Measurements from ENCODE around the gene PFKL. TPM values are rescaled to one million over a fixed set of nuclear protein-coding genes. Genes with fewer than 3 reads are reported as not detected.

Gene PFKL
- total RNA-seq, 1 donor = 114 TPM

- no peak for DNase-seq (ENCODE audit: low read depth)
- TF ChIP-seq CTCF (IDR thresholded peaks at IDR 0.05; ENCODE audit: insufficient read depth, low read length) = no peak
- no peak overlapping the region for H3K4me3 ChIP-seq (ENCODE audit: low read depth, low read length)
Measured at GRCh38 chr21:44366586-44367211, 66.8 kb downstream of the PFKL start.

GRCh38 chr21:44368711-44369446, 69.0 kb downstream of the PFKL start:
- H3K4me3 ChIP-seq (ENCODE audit: low read depth, low read length) = no peak overlapping the region
- no peak for DNase-seq (ENCODE audit: low read depth)
- TF ChIP-seq CTCF (IDR thresholded peaks at IDR 0.05; ENCODE audit: insufficient read depth, low read length) = no peak

- no peak for TF ChIP-seq CTCF (IDR thresholded peaks at IDR 0.05; ENCODE audit: insufficient read depth, low read length)
- peak; percentile 2 for DNase-seq (ENCODE audit: low read depth)
- no peak overlapping the region for H3K4me3 ChIP-seq (ENCODE audit: low read depth, low read length)
Measured at GRCh38 chr21:44370027-44370735, 70.3 kb downstream of the PFKL start.

- DNase-seq (ENCODE audit: low read depth) = no peak
- TF ChIP-seq CTCF (IDR thresholded peaks at IDR 0.05; ENCODE audit: insufficient read depth, low read length) = no peak
- H3K4me3 ChIP-seq (ENCODE audit: low read depth, low read length) = no peak overlapping the region
Measured at GRCh38 chr21:44370786-44371410, 71.0 kb downstream of the PFKL start.

GRCh38 chr21:44371596-44371995, 71.7 kb downstream of the PFKL start:
- TF ChIP-seq CTCF (IDR thresholded peaks at IDR 0.05; ENCODE audit: insufficient read depth, low read length) = no peak
- no peak overlapping the region for H3K4me3 ChIP-seq (ENCODE audit: low read depth, low read length)
- DNase-seq (ENCODE audit: low read depth) = no peak

- H3K4me3 ChIP-seq (ENCODE audit: low read depth, low read length) = no peak overlapping the region
- no peak for TF ChIP-seq CTCF (IDR thresholded peaks at IDR 0.05; ENCODE audit: insufficient read depth, low read length)
- no peak for DNase-seq (ENCODE audit: low read depth)
Measured at GRCh38 chr21:44372616-44373015, 72.8 kb downstream of the PFKL start.

All from fibroblast of the aortic adventitia (primary cell).